Activated naive CD8-positive, alpha-beta T cell (primary cell): ENCODE results near the gene AGT.
"Not testable (repeated sequence)": the region's sequence is repeated elsewhere in the genome, so short reads cannot be mapped to it uniquely, and the experiment has no call there.

ENCODE experiments used
- H3K27ac Mint-ChIP-seq: one replicate; pipeline ENCODE4 v1.8.0; 2021; ENCODE audit warnings: mixed read lengths
- H3K27me3 Mint-ChIP-seq: one replicate; pipeline ENCODE4 v1.8.0; 2021; ENCODE audit warnings: mixed read lengths
- H3K36me3 Mint-ChIP-seq: one replicate; pipeline ENCODE4 v1.8.0; 2021; ENCODE audit warnings: mixed read lengths
- H3K4me1 Mint-ChIP-seq: one replicate; pipeline ENCODE4 v1.8.0; 2021; ENCODE audit warnings: low read depth, mixed read lengths
- H3K4me3 Mint-ChIP-seq: one replicate; pipeline ENCODE4 v1.8.0; 2021; ENCODE audit warnings: mild to moderate bottlenecking, mixed read lengths
- H3K9me3 Mint-ChIP-seq: one replicate; pipeline ENCODE4 v1.8.0; 2021; ENCODE audit warnings: low read depth, mixed read lengths

Gene AGT

DNA sequence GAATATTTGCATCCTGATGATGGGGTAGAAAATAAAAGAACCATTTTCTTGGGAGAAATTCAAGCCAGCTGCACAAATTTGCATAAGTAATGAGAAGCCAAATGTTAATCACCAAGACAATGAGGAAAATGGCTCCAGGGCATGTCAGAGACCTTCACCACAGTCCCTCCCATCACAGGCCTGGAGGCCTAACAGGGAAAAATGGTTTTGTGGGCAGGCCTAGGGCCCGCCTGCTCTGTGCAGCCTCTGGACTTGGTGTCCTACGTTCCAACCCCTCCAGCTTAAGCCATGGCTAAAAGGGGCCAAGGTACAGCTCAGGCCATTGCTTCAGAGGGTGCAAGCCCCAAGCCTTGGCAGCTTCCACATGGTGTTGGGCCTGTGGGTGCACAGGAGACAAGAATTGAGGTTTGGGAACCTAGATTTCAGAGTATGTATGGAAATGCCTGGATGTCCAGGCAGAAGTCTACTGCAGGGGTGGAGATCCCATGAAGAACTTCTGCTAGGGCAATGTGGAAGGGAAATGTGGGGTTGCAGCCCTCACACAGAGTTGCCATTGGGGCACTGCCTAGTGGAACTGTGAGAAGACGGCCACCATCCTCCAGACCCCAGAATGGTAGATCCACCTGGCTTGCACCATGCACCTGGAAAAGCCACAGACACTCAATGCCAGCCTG is 8.1 kb upstream of the AGT start:
- H3K4me3 Mint-ChIP-seq, H3K36me3 Mint-ChIP-seq, H3K27me3 Mint-ChIP-seq, H3K9me3 Mint-ChIP-seq, H3K4me1 Mint-ChIP-seq, H3K27ac Mint-ChIP-seq: not testable (repeated sequence)

DNA sequence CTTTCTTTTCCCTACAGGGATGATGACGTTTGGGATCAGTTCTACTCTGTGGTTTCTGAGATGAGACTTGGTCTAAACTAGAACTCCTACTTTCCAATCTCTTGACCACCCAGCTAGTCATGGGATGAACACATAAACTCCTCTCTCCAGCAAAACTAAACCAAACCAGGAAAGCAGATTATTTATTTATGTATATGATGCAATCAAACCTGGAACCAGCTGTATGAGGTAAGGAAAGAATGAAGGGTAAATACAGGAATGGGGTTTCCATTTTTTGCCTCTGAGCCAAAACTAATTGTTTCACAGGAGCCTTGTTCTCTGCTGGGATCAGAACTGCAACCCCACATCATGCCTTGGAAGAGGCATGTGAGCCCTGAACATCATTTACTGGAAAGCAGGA is 3.3 kb upstream of the AGT start:
- Mint-ChIP-seq H3K9me3 (peaks cover 3% of the 10 kb centered on the region), H3K4me1 (no peaks in the 10 kb centered on the region), H3K27ac (no peak overlapping the region), H3K4me3 (no peak overlapping the region), H3K27me3 (peaks cover 6% of the 10 kb centered on the region), H3K36me3 (peaks cover 5% of the 10 kb centered on the region)

DNA sequence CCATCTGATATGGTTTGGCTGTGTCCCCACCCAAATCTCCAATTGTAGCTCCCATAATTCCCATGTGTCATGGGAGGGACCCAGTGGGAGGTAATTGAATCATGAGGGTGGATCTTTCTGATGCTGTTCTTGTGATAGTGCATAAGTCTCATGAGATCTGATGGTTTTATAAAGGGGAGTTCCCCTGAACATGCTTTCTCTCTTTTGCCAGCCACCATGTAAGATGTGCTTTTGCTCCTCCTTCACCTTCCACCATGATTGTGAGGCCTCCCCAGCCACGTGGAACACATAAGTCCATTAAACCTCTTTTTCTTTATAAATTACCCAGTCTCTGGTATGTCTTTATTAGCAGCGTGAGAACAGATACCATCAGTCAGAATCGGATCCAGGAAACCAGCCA is 2.5 kb upstream of the AGT start:
- not testable (repeated sequence) for H3K4me3 Mint-ChIP-seq, H3K36me3 Mint-ChIP-seq, H3K4me1 Mint-ChIP-seq, H3K27ac Mint-ChIP-seq, H3K9me3 Mint-ChIP-seq, H3K27me3 Mint-ChIP-seq

DNA sequence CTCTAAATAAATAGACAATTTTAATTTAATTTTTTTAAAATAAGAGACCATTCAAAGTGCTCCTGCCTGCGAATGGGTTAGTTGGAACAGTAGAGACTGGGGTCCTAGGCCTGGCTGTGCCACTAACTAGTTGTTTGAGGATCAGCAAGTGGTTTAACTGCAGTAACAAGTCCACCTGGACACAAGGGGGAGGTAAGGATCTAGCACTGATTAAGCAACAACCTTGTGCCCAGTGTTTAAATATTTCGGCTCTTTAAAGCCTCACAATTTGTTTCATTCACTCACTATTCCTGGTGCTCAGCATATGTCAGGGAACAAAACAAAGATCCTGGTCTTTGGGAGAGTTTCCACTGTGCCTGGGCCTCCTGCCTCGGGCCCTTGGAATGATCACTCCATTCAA is 1.6 kb upstream of the AGT start:
- Mint-ChIP-seq H3K27me3 (peaks cover 6% of the 10 kb centered on the region), H3K4me3 (no peak overlapping the region), H3K27ac (no peak overlapping the region), H3K36me3 (peaks cover 2% of the 10 kb centered on the region), H3K9me3 (peaks cover 3% of the 10 kb centered on the region), H3K4me1 (no peaks in the 10 kb centered on the region)

DNA sequence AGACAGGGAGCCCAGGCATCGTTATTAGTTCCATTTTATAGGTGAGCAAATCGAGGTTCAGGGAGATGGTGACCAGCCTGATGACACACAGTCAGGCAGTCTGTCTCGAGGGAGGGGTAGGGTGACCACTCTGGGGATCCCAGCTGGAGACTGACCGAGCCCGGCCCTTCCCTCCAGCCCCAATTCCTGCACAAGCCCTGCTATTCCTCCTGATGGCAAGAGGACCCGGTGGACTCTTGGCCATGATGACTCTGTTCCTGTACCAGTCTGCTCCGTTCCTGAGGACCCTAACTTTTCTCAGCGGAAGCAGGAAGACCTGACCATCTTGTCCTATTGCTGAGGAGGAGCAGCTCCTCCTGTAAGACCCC is 391 bp downstream of the AGT start:
- peaks cover 6% of the 10 kb centered on the region for H3K27me3 Mint-ChIP-seq
- H3K4me3 Mint-ChIP-seq, result no peak overlapping the region
- peaks cover 2% of the 10 kb centered on the region for H3K36me3 Mint-ChIP-seq
- no peak overlapping the region for H3K27ac Mint-ChIP-seq
- no peaks in the 10 kb centered on the region for H3K4me1 Mint-ChIP-seq
- H3K9me3 Mint-ChIP-seq, result peaks cover 3% of the 10 kb centered on the region

DNA sequence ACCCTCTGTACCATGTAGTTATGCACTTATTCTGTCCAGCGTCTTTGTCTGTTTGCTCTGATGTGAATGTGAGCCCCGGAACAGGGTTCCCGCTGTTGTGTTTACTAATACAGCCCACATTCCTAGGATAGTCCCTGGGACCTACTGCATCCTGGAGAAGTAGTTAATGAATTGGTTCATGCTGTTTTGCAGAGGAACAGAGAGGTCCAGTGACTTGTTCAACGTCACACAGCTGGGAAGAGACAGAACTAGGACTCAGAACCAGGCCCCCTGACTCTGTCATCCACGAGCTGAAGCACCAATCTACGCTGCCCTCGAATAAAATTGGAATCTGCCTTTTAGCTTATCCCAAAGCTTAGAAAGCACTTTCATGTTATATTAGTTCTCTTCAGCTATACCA is 784 bp downstream of the AGT start:
- H3K27ac Mint-ChIP-seq, result no peak overlapping the region
- H3K9me3 Mint-ChIP-seq, result peaks cover 3% of the 10 kb centered on the region
- H3K4me1 Mint-ChIP-seq, result no peaks in the 10 kb centered on the region

DNA sequence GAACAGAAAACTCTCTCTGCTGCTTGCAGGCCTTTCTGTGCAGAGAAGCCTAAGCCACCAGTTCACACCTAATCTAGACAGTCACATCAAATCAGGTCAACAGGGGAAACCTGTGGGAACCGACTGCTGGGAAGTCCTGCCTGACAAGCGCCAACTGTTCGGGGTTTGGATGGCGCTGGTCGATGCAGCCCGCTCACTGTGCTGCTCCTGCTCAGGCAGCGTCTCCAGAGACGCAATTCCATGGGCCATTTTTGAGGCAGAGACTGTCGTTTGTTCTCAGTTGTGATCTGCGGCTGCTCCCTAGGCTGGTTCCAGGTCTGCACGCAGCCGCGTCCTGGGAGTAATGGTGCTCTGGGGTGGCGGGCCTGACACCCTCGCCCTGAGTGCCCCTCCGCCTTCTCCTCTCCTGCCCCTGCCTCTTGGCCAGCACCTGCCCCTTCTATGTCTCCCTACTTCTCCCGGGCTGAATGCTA is 1.4 kb downstream of the AGT start:
- Mint-ChIP-seq H3K36me3 (peaks cover 2% of the 10 kb centered on the region), H3K27me3 (peaks cover 9% of the 10 kb centered on the region), H3K27ac (no peak overlapping the region)

More for the DNA sequence above, 784 bp downstream of the AGT start:
- H3K27me3 Mint-ChIP-seq, result peaks cover 7% of the 10 kb centered on the region
- H3K4me3 Mint-ChIP-seq, result no peak overlapping the region
- peaks cover 2% of the 10 kb centered on the region for H3K36me3 Mint-ChIP-seq

GRCh38 chr1:230711245-230711644 is 2.7 kb downstream of the AGT start:
- H3K4me3 Mint-ChIP-seq, result no peak overlapping the region
- H3K9me3 Mint-ChIP-seq, result no peaks in the 10 kb centered on the region
- no peak overlapping the region for H3K27ac Mint-ChIP-seq
- H3K27me3 Mint-ChIP-seq, result peaks cover 11% of the 10 kb centered on the region
- peaks cover 2% of the 10 kb centered on the region for H3K36me3 Mint-ChIP-seq
- no peaks in the 10 kb centered on the region for H3K4me1 Mint-ChIP-seq

More for the DNA sequence above, 1.4 kb downstream of the AGT start:
- H3K4me1 Mint-ChIP-seq, result no peaks in the 10 kb centered on the region
- H3K9me3 Mint-ChIP-seq, result peaks cover 3% of the 10 kb centered on the region
- no peak overlapping the region for H3K4me3 Mint-ChIP-seq

GRCh38 chr1:230710543-230710904 is 3.4 kb downstream of the AGT start:
- no peaks in the 10 kb centered on the region for H3K36me3 Mint-ChIP-seq
- no peaks in the 10 kb centered on the region for H3K9me3 Mint-ChIP-seq
- H3K27ac Mint-ChIP-seq, result no peak overlapping the region
- no peak overlapping the region for H3K4me3 Mint-ChIP-seq
- peaks cover 11% of the 10 kb centered on the region for H3K27me3 Mint-ChIP-seq
- no peaks in the 10 kb centered on the region for H3K4me1 Mint-ChIP-seq

- H3K27ac Mint-ChIP-seq, result no peak overlapping the region
- no peaks in the 10 kb centered on the region for H3K4me1 Mint-ChIP-seq
- no peaks in the 10 kb centered on the region for H3K9me3 Mint-ChIP-seq
- no peaks in the 10 kb centered on the region for H3K36me3 Mint-ChIP-seq
- H3K4me3 Mint-ChIP-seq, result no peak overlapping the region
- peaks cover 11% of the 10 kb centered on the region for H3K27me3 Mint-ChIP-seq
Measured at GRCh38 chr1:230709619-230710542, 4.0 kb downstream of the AGT start.

GRCh38 chr1:230708631-230709580 is 5.0 kb downstream of the AGT start:
- Mint-ChIP-seq H3K27ac (no peak overlapping the region), H3K9me3 (no peaks in the 10 kb centered on the region), H3K4me1 (no peaks in the 10 kb centered on the region), H3K4me3 (no peak overlapping the region), H3K27me3 (peaks cover 11% of the 10 kb centered on the region), H3K36me3 (no peaks in the 10 kb centered on the region)

GRCh38 chr1:230707732-230708630 is 5.9 kb downstream of the AGT start:
- no peaks in the 10 kb centered on the region for H3K36me3 Mint-ChIP-seq
- no peak overlapping the region for H3K27ac Mint-ChIP-seq
- no peaks in the 10 kb centered on the region for H3K4me1 Mint-ChIP-seq

DNA sequence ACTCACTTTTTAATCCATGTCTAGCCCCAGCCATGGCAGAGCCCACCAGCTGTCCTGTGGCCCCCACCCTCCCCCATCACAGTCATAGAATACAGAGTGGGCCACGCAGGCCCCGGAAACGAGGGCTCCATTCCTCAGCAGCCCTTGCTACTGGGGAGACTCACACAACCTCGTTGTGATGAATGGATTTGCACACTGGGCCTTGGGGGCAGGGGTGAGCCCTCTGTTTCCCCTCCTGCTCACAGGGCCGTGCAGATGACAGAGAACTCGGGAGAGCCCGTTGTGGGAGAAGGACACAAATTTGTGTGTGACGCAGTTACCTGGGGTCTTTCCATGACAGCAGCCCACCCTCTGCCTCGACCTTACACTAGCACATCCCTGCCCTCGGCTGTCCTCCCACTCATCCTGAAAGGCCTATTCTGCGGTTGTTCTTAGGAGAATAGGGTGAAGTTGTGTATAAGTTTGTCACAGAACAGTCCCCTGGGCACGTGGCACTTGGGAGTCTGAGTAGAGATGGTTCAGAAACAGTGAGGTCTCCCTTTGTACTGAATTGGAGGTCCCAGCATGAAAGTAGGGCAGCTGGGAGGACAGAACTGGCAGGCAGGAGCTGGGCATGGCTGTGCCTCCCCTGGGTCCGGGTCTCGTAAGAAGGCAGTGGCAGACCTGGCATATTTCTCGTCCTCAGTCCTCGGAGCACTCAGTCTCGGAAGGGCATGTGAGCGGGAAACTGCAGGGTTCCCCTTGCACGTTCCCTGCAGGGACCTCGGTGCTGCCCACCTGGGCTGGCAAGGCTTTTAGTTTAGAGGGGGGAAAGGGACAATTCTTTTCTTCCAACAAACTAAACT is 6.8 kb downstream of the AGT start:
- Mint-ChIP-seq H3K4me3 (no peak overlapping the region), H3K27me3 (peaks cover 7% of the 10 kb centered on the region), H3K36me3 (no peaks in the 10 kb centered on the region), H3K4me1 (no peaks in the 10 kb centered on the region), H3K9me3 (no peaks in the 10 kb centered on the region), H3K27ac (no peak overlapping the region)

More at GRCh38 chr1:230707732-230708630, 5.9 kb downstream of the AGT start:
- peaks cover 10% of the 10 kb centered on the region for H3K27me3 Mint-ChIP-seq
- no peaks in the 10 kb centered on the region for H3K9me3 Mint-ChIP-seq
- no peak overlapping the region for H3K4me3 Mint-ChIP-seq
